ENCODE measurements around the gene NFXL1. TPM values are rescaled to one million over a fixed set of nuclear protein-coding genes. Genes with fewer than 3 reads are reported as not detected.

NFXL1 gene
- total RNA-seq (2022; extraction: Qiagen RNA extraction): 4.9 to 7.6 TPM (median 5.9 TPM) in 5 replicates

GRCh38 chr4:47914220-47914925 is at the start of gene NFXL1:
Gene NFXL1 (minus strand): TSS chr4:47914583. CDS start chr4:47914203, 380 bp downstream.

GRCh38 chr4:47837908-47838294 is 76.5 kb downstream of the NFXL1 start, which contains the start of gene CORIN:
Gene CORIN (minus strand): TSS chr4:47838067. CDS start chr4:47837949, 118 bp downstream.

Other genes with a start within 250 kb of the NFXL1 start
- gene CORIN, start 76.5 kb downstream of the NFXL1 start, total RNA-seq (2022; extraction: Qiagen RNA extraction): not detected in 5 replicates
- not detected in 5 replicates for gene CNGA1, start 102.1 kb upstream of the NFXL1 start, total RNA-seq (2022; extraction: Qiagen RNA extraction)
- gene NIPAL1, start 102.2 kb upstream of the NFXL1 start, total RNA-seq (2022; extraction: Qiagen RNA extraction): 0.45 to 0.77 TPM (median 0.62 TPM) in 5 replicates
- gene TXK, start 219.7 kb upstream of the NFXL1 start, total RNA-seq (2022; extraction: Qiagen RNA extraction): 0.13 to 0.38 TPM (median 0.17 TPM) in 5 replicates

All from A549 treated with Hydrocortisone at 1 μM for 4 hours (cell line).